Measurements from ENCODE around the gene EFNA5. TPM values are rescaled to one million over a fixed set of nuclear protein-coding genes. Genes with fewer than 3 reads are reported as not detected.

The EFNA5 gene
- total RNA-seq, 1 experiment from 2014 or later, result 0.22 TPM

DNA sequence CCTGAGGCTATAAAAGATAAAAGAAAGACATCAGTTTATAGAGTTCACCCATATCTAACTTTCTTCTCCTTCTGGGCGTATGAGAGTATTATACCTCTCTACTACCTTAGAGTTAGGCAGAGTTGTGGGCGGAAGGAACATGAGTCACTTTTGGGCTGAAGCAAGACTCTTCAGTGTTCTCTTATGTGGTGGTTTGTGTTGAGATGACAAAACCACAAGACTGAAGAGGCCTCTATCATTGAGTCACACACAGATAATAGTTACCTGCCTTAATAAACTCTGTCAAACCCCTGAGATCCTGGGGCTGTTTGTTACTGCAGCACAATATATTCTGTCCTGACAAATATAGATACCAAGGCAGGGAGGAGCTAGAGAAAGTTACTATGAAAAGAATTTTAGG lies 184.2 kb downstream of the EFNA5 start (continued):
- TF ChIP-seq CBX3 (IDR thresholded peaks at IDR 0.05; ENCODE audit: low read depth) (peak; percentile 28; the same call in 1 of the 2 replicates), SP1 (IDR thresholded peaks at IDR 0.05; ENCODE audit: low read depth) (0 out of 2 replicates have a peak, but pooled peaks have one; percentile 20), ZBTB33 (IDR thresholded peaks at IDR 0.05; ENCODE audit: extremely low read depth, insufficient replicate concordance, low read length) (no peak), EZH2 (IDR thresholded peaks at IDR 0.05) (no peak), JUND (IDR thresholded peaks at IDR 0.05) (0 out of 2 replicates have a peak, but pooled peaks have one; percentile 11), EZH2phosphoT487 (IDR thresholded peaks at IDR 0.05; ENCODE audit: borderline replicate concordance) (no peak), SRF (IDR thresholded peaks at IDR 0.05; ENCODE audit: low read depth) (no peak), SIN3A (IDR thresholded peaks at IDR 0.05; ENCODE audit: low read depth) (no peak), POLR2A (IDR thresholded peaks at IDR 0.05; ENCODE audit: borderline replicate concordance, extremely low read depth, insufficient read depth, insufficient read length) (no peak), EGR1 (IDR thresholded peaks at IDR 0.05; ENCODE audit: low read depth) (peak; percentile 58; the same call in 1 of the 2 replicates)
- TF ChIP-seq, protein P1, sequence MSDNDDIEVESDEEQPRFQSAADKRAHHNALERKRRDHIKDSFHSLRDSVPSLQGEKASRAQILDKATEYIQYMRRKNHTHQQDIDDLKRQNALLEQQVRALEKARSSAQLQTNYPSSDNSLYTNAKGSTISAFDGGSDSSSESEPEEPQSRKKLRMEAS (IDR thresholded peaks at IDR 0.05), result no peak
- TF ChIP-seq, protein P2, sequence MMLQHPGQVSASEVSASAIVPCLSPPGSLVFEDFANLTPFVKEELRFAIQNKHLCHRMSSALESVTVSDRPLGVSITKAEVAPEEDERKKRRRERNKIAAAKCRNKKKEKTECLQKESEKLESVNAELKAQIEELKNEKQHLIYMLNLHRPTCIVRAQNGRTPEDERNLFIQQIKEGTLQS (IDR thresholded peaks at IDR 0.05), result no peak

- Histone ChIP-seq H3K4me3 (replicated peaks in 1 of 2; ENCODE audit: low read depth in 1 of 2, low read length in 2 of 2) (no peak overlapping the region), H3K36me3 (ENCODE audit: control insufficient read depth in 1 of 2, insufficient read depth in 2 of 2, low read length in 2 of 2) (no peaks in the 10 kb centered on the region), H3K9me2 (ENCODE audit: insufficient read depth) (no peaks in the 10 kb centered on the region), H3K27me3 (ENCODE audit: insufficient read depth, low read length) (no peaks in the 10 kb centered on the region), H3K9me3 (ENCODE audit: control insufficient read depth in 1 of 2, insufficient read depth in 1 of 2, low read depth in 1 of 2, low read length in 2 of 2) (no peaks in the 10 kb centered on the region), H3K4me2 (ENCODE audit: low read length) (no peak overlapping the region), H3K4me1 (ENCODE audit: control insufficient read depth in 1 of 2, insufficient read depth in 2 of 2, low read length in 2 of 2) (peaks cover 0 to 10% of the 10 kb centered on the region in 2 experiments; a peak in 2 of 4 replicates), H3K27ac (ENCODE audit: low read depth, low read length) (no peak overlapping the region), H3K9ac (ENCODE audit: low read length) (no peak overlapping the region), H2AFZ (ENCODE audit: low read depth, low read length, poor library complexity, severe bottlenecking) (no peak overlapping the region), H4K20me1 (ENCODE audit: insufficient read depth) (no peaks in the 10 kb centered on the region), H3K79me2 (ENCODE audit: insufficient read depth, low read length) (no peaks in the 10 kb centered on the region)
- intact Hi-C loops (cut with micrococcal nuclease), result no loop called here
- TF ChIP-seq, protein P1 (IDR thresholded peaks at IDR 0.05), result no peak
- no peak for TF ChIP-seq CEBPB (IDR thresholded peaks at IDR 0.05; ENCODE audit: low read depth)
- no peak for TF ChIP-seq EGR1 (IDR thresholded peaks at IDR 0.05; ENCODE audit: low read depth)
- TF ChIP-seq CBX3 (IDR thresholded peaks at IDR 0.05; ENCODE audit: low read depth), result no peak
- TF ChIP-seq RAD21 (IDR thresholded peaks at IDR 0.05; ENCODE audit: low read depth), result no peak
- TF ChIP-seq, protein P2 (IDR thresholded peaks at IDR 0.05), result no peak
- TF ChIP-seq, protein P3, sequence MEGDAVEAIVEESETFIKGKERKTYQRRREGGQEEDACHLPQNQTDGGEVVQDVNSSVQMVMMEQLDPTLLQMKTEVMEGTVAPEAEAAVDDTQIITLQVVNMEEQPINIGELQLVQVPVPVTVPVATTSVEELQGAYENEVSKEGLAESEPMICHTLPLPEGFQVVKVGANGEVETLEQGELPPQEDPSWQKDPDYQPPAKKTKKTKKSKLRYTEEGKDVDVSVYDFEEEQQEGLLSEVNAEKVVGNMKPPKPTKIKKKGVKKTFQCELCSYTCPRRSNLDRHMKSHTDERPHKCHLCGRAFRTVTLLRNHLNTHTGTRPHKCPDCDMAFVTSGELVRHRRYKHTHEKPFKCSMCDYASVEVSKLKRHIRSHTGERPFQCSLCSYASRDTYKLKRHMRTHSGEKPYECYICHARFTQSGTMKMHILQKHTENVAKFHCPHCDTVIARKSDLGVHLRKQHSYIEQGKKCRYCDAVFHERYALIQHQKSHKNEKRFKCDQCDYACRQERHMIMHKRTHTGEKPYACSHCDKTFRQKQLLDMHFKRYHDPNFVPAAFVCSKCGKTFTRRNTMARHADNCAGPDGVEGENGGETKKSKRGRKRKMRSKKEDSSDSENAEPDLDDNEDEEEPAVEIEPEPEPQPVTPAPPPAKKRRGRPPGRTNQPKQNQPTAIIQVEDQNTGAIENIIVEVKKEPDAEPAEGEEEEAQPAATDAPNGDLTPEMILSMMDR (IDR thresholded peaks at IDR 0.05 in 2 of 3, conservative IDR thresholded peaks at IDR 0.05 in 1 of 3; ENCODE audit: borderline replicate concordance in 1 of 3, insufficient read depth in 1 of 3, low read depth in 2 of 3, low read length in 2 of 3), result no peak
- no peak for TF ChIP-seq SRF (IDR thresholded peaks at IDR 0.05; ENCODE audit: low read depth)
- TF ChIP-seq ELF1 (IDR thresholded peaks at IDR 0.05; ENCODE audit: borderline replicate concordance, low read depth), result no peak
- no peak for TF ChIP-seq JUND (IDR thresholded peaks at IDR 0.05)
- TF ChIP-seq YY1 (IDR thresholded peaks at IDR 0.05; ENCODE audit: extremely low read depth, insufficient replicate concordance, low read depth, low read length), result no peak
- no peak for TF ChIP-seq FOSL1 (IDR thresholded peaks at IDR 0.05; ENCODE audit: low read depth)
- no peak for DNase-seq (ENCODE audit: low read depth, low spot score)
- POLR2A ChIA-PET, result no interaction called here
- RAD21 ChIA-PET (ENCODE audit: low non-redundant PET in 1 of 2, low total read pairs in 2 of 2, uncharacterized antibody in 2 of 2, unreplicated experiment in 2 of 2), result no interaction called here
- CTCF ChIA-PET, result no interaction called here
- ATAC-seq, result no peak
- no TSS peak for BruUV-seq (replicated peaks)
Observed at GRCh38 chr5:107485184-107485583, 185.6 kb downstream of the EFNA5 start.
